Fibroblast of upper back skin (primary cell): ENCODE results near the gene CCDC144A.
"Not testable (repeated sequence)": the region's sequence is repeated elsewhere in the genome, so short reads cannot be mapped to it uniquely, and the experiment has no call there.

Experiments
- DNase-seq: peaks from one replicate; pipeline ENCODE4 v3.0.0-alpha.2; 2013

CCDC144A gene

DNA sequence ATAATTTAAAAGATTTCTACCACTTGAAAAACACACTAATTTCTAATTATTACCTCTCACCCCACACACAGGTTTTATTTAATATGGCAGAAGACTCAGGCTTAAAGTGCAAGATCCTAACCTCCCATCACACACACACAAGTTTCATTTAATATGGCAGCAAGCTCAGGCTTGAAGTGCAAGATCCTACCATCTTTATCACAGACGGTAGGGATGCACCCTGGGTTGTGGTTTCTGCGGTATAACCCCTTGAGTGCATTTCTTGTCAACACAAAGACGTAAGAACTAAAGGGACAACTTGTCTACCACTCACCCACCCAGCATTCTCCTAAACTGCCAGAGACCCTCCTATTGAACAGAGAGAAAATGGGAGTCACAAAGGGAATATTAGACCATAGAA is 68.1 kb downstream of the CCDC144A start:
- not testable (repeated sequence) for DNase-seq

- DNase-seq = not testable (repeated sequence)
These were observed 78.5 kb downstream of the CCDC144A start for GRCh38 chr17:16768290-16769175.

- DNase-seq = peak; percentile 4
These were observed 82.5 kb downstream of the CCDC144A start for GRCh38 chr17:16772394-16773145.

GRCh38 chr17:16773146-16773522 is 83.1 kb downstream of the CCDC144A start:
- DNase-seq = not testable (repeated sequence)

DNA sequence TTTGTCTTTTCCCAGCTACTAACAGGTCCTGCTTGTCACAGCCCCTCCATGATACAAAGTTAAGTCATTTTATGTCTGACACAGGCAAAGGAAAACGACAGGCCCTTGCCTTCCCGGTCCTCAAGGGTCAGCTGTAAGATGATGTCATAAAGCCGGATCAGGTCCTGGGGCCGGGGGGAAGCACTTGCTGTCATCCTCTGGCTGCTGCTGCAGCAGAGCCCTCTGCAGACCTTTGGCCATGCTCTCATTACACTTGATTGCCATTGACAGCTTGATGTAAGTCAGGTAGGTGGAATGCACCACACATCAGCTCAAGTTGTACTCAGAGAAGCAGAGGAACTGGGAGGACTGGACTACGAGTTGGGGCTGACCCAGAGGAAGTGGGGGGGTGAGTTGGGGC is 97.8 kb downstream of the CCDC144A start:
- DNase-seq = not testable (repeated sequence)

DNA sequence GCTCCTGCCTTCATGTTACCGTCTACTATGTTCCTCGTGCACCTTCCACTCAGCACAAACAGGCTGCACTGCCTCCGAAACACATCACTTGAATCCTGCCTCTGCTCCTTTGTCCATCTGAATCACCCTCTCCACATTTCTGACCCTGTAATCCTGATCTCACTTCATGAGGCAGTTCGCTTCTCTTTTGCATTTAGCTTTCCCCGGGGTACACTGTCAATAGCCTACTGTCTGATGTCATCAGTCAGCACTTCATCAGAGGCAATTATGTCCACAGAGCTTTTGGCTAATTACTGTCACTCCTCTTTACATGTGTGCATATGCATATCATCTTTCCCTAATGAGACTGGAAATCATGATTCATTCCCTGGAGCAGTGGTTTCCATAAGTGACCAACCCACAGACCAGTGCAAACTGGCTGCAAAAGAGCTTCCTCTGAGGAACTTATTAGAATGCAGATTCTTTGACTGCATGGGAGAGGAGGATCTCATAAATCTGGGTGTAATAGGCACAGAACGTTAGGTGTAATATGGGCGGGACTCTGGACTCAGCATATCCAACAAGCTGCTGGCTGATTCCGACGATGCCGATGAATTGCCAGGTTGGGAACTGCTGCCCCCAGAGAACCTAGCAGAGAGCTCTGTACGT is 99.0 kb downstream of the CCDC144A start:
- DNase-seq = not testable (repeated sequence)

DNA sequence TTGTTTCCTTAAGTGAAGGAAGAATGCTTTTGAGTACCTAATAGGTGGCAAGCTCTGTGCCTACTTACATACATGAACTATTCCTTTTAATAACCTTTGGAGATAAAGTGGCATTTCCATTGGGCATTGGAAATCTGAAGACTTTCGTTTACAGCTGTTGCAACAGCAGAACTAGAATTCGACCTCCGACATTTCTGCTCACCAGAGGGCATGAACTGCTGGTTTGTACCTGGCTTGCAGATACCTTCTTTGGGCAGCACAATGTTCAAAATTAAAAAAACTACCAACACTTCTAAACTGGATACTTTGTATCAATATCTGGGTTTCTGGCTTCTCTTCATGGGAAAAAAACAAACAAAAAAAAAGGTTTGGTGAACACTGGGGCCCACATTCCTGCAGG is 99.6 kb downstream of the CCDC144A start:
- DNase-seq = not testable (repeated sequence)

GRCh38 chr17:16790313-16790871 is 100.4 kb downstream of the CCDC144A start:
- DNase-seq = not testable (repeated sequence)

DNA sequence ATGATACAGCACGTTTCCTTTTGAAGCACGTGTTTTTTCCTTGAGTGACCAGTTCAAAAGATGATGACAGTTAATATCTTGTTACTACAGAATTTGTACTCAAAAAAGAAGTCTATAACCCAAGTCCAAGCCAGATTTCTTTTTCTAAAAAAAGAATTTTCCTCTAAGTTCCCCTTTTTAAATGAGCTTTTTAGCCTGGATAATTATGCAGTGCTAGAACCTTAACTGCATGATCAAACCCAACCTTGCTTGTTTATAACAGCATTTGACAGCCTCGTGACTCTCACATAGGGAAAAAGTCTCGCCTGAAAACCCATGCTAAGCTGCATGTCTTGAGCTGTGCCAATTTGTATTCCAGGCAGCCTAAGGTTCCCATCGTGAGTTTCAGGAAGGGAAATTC is 104.2 kb downstream of the CCDC144A start:
- not testable (repeated sequence) for DNase-seq

- DNase-seq = not testable (repeated sequence)
These were observed 105.9 kb downstream of the CCDC144A start for GRCh38 chr17:16795894-16796293.

DNA sequence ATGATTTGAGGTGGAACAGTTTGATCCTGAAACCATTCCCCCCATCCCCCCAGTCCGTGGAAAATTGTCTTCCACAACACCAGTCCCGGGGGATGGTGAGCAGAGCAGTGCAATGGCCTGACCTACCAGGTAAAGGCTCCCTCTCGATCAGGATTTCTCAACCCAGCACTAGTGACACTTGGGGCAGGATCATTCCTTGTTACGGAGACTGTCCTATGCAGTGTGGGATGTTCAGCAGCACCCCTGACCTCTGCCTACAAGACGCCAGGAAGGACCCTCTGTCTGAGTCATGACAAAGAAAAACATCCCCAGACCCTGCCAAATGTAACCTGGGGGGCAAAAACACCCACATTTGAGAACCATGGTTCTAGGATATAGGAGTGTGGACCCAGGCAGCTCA is 114.8 kb downstream of the CCDC144A start:
- DNase-seq = not testable (repeated sequence)

DNA sequence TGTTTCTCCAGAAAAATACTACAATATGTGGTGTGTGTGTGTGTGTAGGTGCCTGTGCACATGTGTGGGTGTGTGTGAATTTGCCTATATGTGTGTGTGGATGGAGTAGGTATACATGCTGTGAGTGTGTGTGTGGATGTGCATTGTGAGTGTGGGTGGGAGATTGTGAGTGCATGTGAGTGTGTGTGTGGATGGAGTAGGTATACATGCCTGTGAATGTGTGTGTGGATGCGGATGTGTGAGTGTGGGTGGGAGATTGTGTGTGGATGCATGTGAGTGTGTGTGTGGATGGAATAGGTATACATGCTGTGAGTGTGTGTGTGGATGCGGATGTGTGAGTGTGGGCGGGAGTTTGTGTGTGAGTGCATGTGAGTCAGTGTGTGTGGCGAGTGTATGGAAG is 116.6 kb downstream of the CCDC144A start:
- DNase-seq = not testable (repeated sequence)

- not testable (repeated sequence) for DNase-seq
These were observed 117.6 kb downstream of the CCDC144A start for GRCh38 chr17:16807620-16808019.

GRCh38 chr17:16810236-16810635 is 120.2 kb downstream of the CCDC144A start:
- not testable (repeated sequence) for DNase-seq

DNA sequence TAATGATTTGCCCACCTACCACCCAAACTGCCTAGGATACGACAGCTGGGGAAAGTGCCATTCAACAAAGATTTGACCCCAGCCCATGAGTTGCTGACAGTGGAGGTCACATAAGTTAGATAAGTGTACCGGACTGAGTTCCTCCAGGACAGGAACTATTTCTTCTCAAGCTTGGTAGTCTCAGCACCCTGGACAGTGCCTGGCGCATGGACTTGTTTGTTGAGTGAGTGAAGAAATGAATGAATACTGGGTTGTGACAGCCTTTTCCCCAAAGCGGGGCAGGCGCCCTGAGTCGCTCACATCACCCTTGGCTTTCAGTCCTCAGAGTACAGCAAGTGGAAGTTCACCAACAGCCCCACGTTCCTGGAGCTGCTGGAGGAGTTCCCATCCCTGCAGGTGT is 122.1 kb downstream of the CCDC144A start:
- peak; percentile 26 for DNase-seq

GRCh38 chr17:16814439-16814838 is 124.4 kb downstream of the CCDC144A start:
- no peak for DNase-seq

GRCh38 chr17:16817201-16817600 is 127.2 kb downstream of the CCDC144A start:
- no peak for DNase-seq

- DNase-seq = not testable (repeated sequence)
These were observed 127.9 kb downstream of the CCDC144A start for GRCh38 chr17:16817940-16818339.

- no peak for DNase-seq
These were observed 128.3 kb downstream of the CCDC144A start for GRCh38 chr17:16818340-16818739.

- DNase-seq = no peak
These were observed 129.0 kb downstream of the CCDC144A start for GRCh38 chr17:16818821-16819683.

DNA sequence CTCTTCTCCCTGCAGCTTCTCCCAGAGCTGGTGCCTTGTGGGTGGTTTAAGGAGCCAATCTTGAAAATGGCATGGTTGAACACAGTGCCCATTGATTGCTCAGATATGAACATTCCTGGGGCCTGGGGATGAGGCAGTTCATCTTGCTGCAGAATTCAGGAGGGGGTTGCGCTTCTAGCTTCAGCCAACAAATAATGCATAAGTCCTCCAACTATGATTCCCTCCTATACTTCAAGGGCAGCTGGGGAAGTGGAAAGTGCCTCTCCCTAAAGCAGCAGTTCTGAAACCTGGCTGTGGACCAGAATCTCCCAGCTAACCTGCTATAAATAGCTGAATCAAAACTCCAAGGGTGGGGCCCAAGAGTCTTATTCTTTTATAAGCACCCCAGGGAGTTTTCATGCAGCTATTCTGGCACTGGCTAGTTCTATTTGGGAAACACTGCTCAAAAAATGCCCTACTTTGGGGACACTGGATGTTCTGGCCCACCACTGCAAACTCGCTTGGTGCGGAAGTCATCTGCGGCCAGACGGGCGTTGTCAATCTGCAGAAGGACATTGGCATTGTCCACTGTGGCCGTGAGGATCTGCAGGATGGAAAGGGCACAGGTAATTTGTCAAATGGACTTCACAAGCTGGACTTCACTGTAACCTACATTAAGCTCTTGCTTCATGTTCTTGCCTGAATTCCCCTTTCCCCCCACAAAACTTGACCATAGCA is 130.3 kb downstream of the CCDC144A start:
- no peak for DNase-seq
